GM12891 (cell line): ENCODE results near the gene FOXA3.

ENCODE experiments used
- PAX5 ChIP-seq: IDR thresholded peaks from 2 replicates; pipeline ENCODE4 v1.6.1; 2011; ENCODE audit warnings: low read length, moderate library complexity, mild to moderate bottlenecking; ENCODE audit not compliant: insufficient read depth, severe bottlenecking
- POLR2A ChIP-seq: IDR thresholded peaks from 2 replicates; pipeline ENCODE4 v1.6.1; 2011; ENCODE audit warnings: low read depth, low read length, control low read depth
- POLR2AphosphoS5 ChIP-seq: IDR thresholded peaks from 2 replicates; pipeline ENCODE4 v1.6.1; 2011; ENCODE audit warnings: low read depth, low read length, control low read depth
- POU2F2 ChIP-seq: IDR thresholded peaks from 2 replicates; pipeline ENCODE4 v1.6.1; 2011; ENCODE audit warnings: low read depth, mild to moderate bottlenecking, control low read depth, low read length, moderate library complexity
- SPI1 ChIP-seq: IDR thresholded peaks from 2 replicates; pipeline ENCODE4 v1.6.1; 2011; ENCODE audit warnings: low read depth, low read length, control low read depth
- TAF1 ChIP-seq: IDR thresholded peaks from 2 replicates; pipeline ENCODE4 v1.6.1; 2011; ENCODE audit warnings: low read depth, low read length, control low read depth

GRCh38 chr19:45862564-45863334 is 1.4 kb upstream of the FOXA3 start, which contains the start of gene SYMPK:
- peak; percentile 83 for TF ChIP-seq POLR2A
- TF ChIP-seq POLR2AphosphoS5: peak; percentile 60
- peak; percentile 63 for TF ChIP-seq SPI1
- peak; percentile 56; the same call in 1 of the 2 replicates for TF ChIP-seq TAF1
- no peak for TF ChIP-seq POU2F2
- peak; percentile 74 for TF ChIP-seq PAX5
